ENCODE results near the gene NRN1L.

DNA sequence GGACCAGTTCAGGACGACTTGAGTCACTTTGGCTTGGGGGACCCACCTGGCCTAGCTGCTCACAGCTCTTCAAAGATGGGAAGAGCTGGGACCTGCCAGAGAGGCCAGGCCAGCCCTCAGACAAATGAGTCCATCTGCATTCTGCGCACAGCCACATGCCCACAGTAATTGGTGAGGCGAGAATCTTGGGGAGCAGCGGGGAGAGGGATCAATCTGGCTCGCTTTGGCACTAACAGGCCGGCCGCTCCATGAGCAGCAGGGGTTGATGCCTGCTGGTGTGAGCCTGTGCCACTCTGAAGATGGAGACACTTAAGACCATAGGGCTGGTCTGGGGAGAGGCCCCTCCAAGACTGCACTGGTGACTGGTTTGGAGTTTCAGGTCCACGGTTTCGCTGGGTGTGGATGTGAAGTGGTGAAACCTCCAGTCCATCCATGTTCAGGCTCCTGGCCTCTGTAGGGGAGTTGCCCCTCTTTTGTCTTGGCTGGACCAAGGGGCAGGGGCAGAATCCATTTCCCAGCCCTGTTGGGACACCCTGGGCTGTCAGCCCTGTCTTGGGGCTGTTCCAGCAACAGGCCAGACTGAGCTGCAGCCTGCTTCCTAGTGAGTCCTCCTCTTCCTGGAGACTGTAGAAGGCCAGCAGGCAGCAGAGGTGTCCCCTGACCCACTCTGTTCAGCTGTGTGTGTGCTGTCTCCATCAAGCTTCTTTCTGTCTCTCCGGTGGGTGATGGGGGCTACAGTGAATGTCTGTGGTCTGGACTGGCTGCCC lies 39.6 kb downstream of the NRN1L start:
- TF ChIP-seq POLR2AphosphoS5 (IDR thresholded peaks at IDR 0.05; ENCODE audit: insufficient read depth, low read depth, low read length) (no peak), GATA2 (IDR thresholded peaks at IDR 0.05; ENCODE audit: insufficient read depth, insufficient read length, low read depth, low read length) (no peak), MYC (IDR thresholded peaks at IDR 0.05; ENCODE audit: low read depth, low read length) (no peak), POLR2A (IDR thresholded peaks at IDR 0.05; ENCODE audit: low read depth, low read length) (no peak), FOS (IDR thresholded peaks at IDR 0.05; ENCODE audit: borderline replicate concordance, insufficient read depth, low read length) (no peak), JUN (IDR thresholded peaks at IDR 0.05; ENCODE audit: borderline replicate concordance, insufficient read depth, insufficient read length, low read depth) (no peak), EZH2 (IDR thresholded peaks at IDR 0.05; ENCODE audit: borderline replicate concordance, low read depth, low read length, severe bottlenecking) (no peak)
- TF ChIP-seq, protein P1, sequence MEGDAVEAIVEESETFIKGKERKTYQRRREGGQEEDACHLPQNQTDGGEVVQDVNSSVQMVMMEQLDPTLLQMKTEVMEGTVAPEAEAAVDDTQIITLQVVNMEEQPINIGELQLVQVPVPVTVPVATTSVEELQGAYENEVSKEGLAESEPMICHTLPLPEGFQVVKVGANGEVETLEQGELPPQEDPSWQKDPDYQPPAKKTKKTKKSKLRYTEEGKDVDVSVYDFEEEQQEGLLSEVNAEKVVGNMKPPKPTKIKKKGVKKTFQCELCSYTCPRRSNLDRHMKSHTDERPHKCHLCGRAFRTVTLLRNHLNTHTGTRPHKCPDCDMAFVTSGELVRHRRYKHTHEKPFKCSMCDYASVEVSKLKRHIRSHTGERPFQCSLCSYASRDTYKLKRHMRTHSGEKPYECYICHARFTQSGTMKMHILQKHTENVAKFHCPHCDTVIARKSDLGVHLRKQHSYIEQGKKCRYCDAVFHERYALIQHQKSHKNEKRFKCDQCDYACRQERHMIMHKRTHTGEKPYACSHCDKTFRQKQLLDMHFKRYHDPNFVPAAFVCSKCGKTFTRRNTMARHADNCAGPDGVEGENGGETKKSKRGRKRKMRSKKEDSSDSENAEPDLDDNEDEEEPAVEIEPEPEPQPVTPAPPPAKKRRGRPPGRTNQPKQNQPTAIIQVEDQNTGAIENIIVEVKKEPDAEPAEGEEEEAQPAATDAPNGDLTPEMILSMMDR (IDR thresholded peaks at IDR 0.05; ENCODE audit: extremely low read depth in 1 of 2, insufficient read depth in 1 of 2, low read depth in 1 of 2, low read length in 2 of 2): no peak
- TF ChIP-seq, protein P2, sequence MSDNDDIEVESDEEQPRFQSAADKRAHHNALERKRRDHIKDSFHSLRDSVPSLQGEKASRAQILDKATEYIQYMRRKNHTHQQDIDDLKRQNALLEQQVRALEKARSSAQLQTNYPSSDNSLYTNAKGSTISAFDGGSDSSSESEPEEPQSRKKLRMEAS (IDR thresholded peaks at IDR 0.05; ENCODE audit: insufficient read depth, insufficient read length): no peak
